HepG2 (cell line): ENCODE data around the gene ADM. TPM values are rescaled to one million over a fixed set of nuclear protein-coding genes. Genes with fewer than 3 reads are reported as not detected.

Experiments
- ERF ChIP-seq: IDR thresholded peaks from 2 replicates; pipeline ENCODE4 v1.6.1; 2018; ENCODE audit warnings: missing biosample characterization, missing genetic modification reagents
- NFYC ChIP-seq: IDR thresholded peaks from 2 replicates; pipeline ENCODE4 v1.6.1; 2016; ENCODE audit warnings: missing genetic modification reagents, missing compliant biosample characterization
- SALL2 ChIP-seq: sonication (generic); formaldehyde crosslinking; IDR thresholded peaks from 2 replicates; pipeline ENCODE4 v1.8.1; 2023; ENCODE audit warnings: mild to moderate bottlenecking, missing genetic modification reagents, inconsistent platforms
- SSRP1 ChIP-seq: IDR thresholded peaks from 2 replicates; pipeline ENCODE4 v1.6.1; 2016; ENCODE audit warnings: control low read depth
- ZNF34 ChIP-seq: sonication (generic); formaldehyde crosslinking; IDR thresholded peaks from 2 replicates; pipeline ENCODE4 v1.4.0; 2020; ENCODE audit warnings: mild to moderate bottlenecking, missing genetic modification reagents, borderline replicate concordance
- ZNF674 ChIP-seq: sonication (generic); formaldehyde crosslinking; IDR thresholded peaks from 2 replicates; pipeline ENCODE4 v1.5.0; 2020; ENCODE audit warnings: low read depth, mild to moderate bottlenecking, missing genetic modification reagents
- ZNF703 ChIP-seq: sonication (generic); formaldehyde crosslinking; IDR thresholded peaks from 2 replicates; pipeline ENCODE4 v1.5.1; 2020; ENCODE audit warnings: missing genetic modification reagents, mild to moderate bottlenecking, moderate library complexity, borderline replicate concordance
- ZNF777 ChIP-seq: sonication (generic); formaldehyde crosslinking; IDR thresholded peaks from 2 replicates; pipeline ENCODE4 v1.4.0; 2020; ENCODE audit warnings: missing genetic modification reagents
- ZSCAN29 ChIP-seq: sonication (generic); formaldehyde crosslinking; conservative IDR thresholded peaks from 2 replicates; pipeline ENCODE4 v1.4.0; 2020; ENCODE audit warnings: mild to moderate bottlenecking, missing genetic modification reagents
- polyA plus RNA-seq, 8 experiments: library from polyadenylated mRNA; depleted of rRNA in 3 of 8; stranded (reverse) in 7 of 8; unstranded in 1 of 8; fragments of >200 nt; fragmentation: Illumina TruSeq in 4 of 8; extraction: Trizol in 4 of 8; gene quantifications; 2 replicates each; pipeline versions ENCODE4 v1.2.1 to v1.2.3, GENCODE V29; 2011 to 2016; ENCODE audit warnings: low read depth in 4 of 8, missing spikeins in 1 of 8, mixed read lengths in 1 of 8; ENCODE audit not compliant: insufficient read depth in 1 of 8
- total RNA-seq, 5 experiments: library from RNA; depleted of rRNA; stranded (reverse); fragments of >200 nt; fragmentation: Illumina TruSeq; extraction: Trizol; gene quantifications; 2 replicates each; pipeline ENCODE4 v1.2.3, GENCODE V29; 2016; ENCODE audit warnings: low read depth in 1 of 5
- TF ChIP-seq, protein P1 (sequence below): sonication (generic); formaldehyde crosslinking; IDR thresholded peaks from 2 replicates; pipeline ENCODE4 v1.5.1; 2020; ENCODE audit warnings: missing genetic modification reagents, mild to moderate bottlenecking, borderline replicate concordance
- TF ChIP-seq, protein P2 (sequence below): sonication (generic); formaldehyde crosslinking; IDR thresholded peaks from 2 replicates; pipeline ENCODE4 v1.5.0; 2020; ENCODE audit warnings: missing genetic modification reagents
- TF ChIP-seq, protein P3 (sequence below): sonication (generic); formaldehyde crosslinking; IDR thresholded peaks from 2 replicates; pipeline ENCODE4 v1.8.1; 2023; ENCODE audit warnings: mild to moderate bottlenecking, moderate library complexity, missing genetic modification reagents
- TF ChIP-seq, protein P4 (sequence below), 2 experiments: IDR thresholded peaks; 2 replicates each; pipeline ENCODE4 v1.6.1; 2011 to 2012; ENCODE audit warnings: low read length in 2 of 2, borderline replicate concordance in 1 of 2, low read depth in 1 of 2, mild to moderate bottlenecking in 1 of 2, moderate library complexity in 1 of 2
- TF ChIP-seq, protein P5 (sequence below): sonication (generic); formaldehyde crosslinking; IDR thresholded peaks from 2 replicates; pipeline ENCODE4 v1.4.0; 2020; ENCODE audit warnings: missing genetic modification reagents
- TF ChIP-seq, protein P6 (sequence below): sonication (generic); formaldehyde crosslinking; IDR thresholded peaks from 2 replicates; pipeline ENCODE4 v1.4.0; 2020; ENCODE audit warnings: missing genetic modification reagents, borderline replicate concordance

The ADM gene
- total and polyA plus RNA-seq, 2 of the 13 experiments (the other 11 are each of a cell fraction or from before 2014, with no cell fraction given) = 10.7 to 26.1 TPM

DNA sequence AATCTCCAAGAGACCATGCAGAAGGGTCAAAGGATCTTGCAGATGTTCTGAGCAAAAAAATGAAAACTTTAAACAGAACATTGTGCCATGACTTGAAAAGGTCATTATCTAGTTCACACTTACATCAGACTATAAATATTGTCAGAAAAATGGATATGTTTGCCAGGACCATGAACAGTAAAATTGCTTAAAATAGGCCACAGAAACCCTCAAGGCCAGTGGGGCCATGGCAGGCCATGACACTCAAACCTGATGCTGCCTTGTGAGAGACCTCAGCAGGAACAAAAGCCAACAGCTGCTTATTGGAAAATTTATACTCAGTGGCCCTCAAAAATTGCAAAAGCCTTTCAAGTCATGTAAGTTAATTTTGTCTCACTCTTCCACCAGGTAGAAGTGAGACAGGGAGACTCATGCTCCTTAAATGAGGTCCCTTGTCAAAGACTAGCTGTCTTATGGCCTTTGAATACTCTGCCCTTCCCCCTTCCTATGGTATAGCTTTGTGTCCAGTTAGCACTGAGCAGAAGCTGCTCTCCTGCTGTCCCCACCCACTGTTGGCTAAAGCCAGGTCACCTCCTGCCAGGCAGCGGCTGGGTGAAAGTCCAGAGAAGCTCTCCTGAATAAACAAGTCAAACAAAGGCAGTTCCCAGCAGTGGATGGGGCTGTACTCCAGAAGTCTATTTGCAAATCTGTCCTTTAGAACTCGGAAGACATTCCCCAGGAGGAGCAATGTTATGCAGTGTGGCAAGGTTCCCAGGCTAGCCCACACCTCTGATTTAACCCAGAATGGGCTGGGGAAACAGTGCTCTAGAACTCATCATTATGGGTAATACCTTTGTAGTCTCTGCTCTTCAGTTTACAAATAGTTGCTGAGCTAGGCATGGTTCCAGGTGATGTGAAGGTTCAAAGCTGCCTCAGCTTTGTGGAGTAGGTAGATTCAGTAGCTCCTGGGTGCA is 21.4 kb downstream of the ADM start (continued):
- TF ChIP-seq, protein P1, sequence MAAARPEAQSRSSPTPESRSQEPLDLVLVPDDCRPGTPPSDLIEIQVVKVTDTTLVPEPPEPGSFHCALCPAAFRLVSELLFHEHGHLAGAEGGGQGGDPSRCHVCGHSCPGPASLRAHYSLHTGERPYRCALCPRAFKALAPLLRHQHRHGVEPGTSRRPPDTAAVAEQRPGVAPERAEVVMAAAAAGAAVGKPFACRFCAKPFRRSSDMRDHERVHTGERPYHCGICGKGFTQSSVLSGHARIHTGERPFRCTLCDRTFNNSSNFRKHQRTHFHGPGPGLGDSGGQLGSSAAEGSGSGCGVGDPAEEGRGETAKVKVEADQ (CRISPR knock-in tag) = no peak
- TF ChIP-seq ZSCAN29 (CRISPR knock-in tag) = no peak
- TF ChIP-seq ZNF674 (CRISPR knock-in tag) = no peak
- TF ChIP-seq, protein P2, sequence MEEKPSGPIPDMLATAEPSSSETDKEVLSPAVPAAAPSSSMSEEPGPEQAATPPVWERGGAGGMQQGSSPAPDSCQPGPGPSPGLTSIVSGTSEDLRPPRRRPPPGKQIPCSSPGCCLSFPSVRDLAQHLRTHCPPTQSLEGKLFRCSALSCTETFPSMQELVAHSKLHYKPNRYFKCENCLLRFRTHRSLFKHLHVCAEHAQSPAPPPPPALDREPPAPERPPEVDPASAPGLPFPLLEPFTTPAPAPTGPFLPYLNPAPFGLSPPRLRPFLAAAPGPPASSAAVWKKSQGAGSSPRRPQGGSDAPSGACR = 0 out of 2 replicates have a peak, but pooled peaks have one; percentile 66
- TF ChIP-seq ZNF777 = no peak
- 0 out of 2 replicates have a peak, but pooled peaks have one; percentile 51 for TF ChIP-seq SALL2 (CRISPR knock-in tag)
- TF ChIP-seq SSRP1 = peak; percentile 32; the same call in 1 of the 2 replicates
- TF ChIP-seq ZNF34 (CRISPR knock-in tag) = no peak
- TF ChIP-seq, protein P3, sequence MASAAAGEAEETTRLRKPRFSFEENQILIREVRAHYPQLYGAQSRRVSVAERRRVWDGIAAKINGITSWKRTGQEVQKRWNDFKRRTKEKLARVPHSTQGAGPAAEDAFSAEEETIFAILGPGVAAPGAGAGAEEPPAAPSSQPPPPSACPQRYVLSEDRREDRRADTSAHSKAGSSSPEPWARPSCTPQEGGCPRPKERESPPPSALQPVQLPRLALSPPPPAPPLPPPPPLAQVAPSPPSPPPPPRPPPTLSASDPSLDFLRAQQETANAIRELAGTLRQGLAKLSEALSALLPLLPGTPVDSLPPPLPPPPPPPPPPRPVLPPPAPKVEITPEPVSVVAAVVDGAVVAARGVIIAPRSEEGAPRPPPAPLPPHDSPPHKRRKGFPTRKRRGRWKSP (CRISPR knock-in tag) = peak; percentile 45; the same call in 1 of the 2 replicates
- TF ChIP-seq, protein P4, sequence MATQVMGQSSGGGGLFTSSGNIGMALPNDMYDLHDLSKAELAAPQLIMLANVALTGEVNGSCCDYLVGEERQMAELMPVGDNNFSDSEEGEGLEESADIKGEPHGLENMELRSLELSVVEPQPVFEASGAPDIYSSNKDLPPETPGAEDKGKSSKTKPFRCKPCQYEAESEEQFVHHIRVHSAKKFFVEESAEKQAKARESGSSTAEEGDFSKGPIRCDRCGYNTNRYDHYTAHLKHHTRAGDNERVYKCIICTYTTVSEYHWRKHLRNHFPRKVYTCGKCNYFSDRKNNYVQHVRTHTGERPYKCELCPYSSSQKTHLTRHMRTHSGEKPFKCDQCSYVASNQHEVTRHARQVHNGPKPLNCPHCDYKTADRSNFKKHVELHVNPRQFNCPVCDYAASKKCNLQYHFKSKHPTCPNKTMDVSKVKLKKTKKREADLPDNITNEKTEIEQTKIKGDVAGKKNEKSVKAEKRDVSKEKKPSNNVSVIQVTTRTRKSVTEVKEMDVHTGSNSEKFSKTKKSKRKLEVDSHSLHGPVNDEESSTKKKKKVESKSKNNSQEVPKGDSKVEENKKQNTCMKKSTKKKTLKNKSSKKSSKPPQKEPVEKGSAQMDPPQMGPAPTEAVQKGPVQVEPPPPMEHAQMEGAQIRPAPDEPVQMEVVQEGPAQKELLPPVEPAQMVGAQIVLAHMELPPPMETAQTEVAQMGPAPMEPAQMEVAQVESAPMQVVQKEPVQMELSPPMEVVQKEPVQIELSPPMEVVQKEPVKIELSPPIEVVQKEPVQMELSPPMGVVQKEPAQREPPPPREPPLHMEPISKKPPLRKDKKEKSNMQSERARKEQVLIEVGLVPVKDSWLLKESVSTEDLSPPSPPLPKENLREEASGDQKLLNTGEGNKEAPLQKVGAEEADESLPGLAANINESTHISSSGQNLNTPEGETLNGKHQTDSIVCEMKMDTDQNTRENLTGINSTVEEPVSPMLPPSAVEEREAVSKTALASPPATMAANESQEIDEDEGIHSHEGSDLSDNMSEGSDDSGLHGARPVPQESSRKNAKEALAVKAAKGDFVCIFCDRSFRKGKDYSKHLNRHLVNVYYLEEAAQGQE (IDR thresholded peaks at IDR 0.05; ENCODE audit: borderline replicate concordance in 1 of 2, low read depth in 1 of 2, low read length in 2 of 2) = peak in 1 of 2 experiments; percentile 65; a peak in 1 of 4 replicates
- TF ChIP-seq ZNF703 (CRISPR knock-in tag) = no peak
- TF ChIP-seq ERF (CRISPR knock-in tag) = peak; percentile 86
- TF ChIP-seq NFYC (CRISPR knock-in tag) = no peak
- TF ChIP-seq, protein P5, sequence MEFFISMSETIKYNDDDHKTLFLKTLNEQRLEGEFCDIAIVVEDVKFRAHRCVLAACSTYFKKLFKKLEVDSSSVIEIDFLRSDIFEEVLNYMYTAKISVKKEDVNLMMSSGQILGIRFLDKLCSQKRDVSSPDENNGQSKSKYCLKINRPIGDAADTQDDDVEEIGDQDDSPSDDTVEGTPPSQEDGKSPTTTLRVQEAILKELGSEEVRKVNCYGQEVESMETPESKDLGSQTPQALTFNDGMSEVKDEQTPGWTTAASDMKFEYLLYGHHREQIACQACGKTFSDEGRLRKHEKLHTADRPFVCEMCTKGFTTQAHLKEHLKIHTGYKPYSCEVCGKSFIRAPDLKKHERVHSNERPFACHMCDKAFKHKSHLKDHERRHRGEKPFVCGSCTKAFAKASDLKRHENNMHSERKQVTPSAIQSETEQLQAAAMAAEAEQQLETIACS (CRISPR knock-in tag) = no peak
- TF ChIP-seq, protein P6, sequence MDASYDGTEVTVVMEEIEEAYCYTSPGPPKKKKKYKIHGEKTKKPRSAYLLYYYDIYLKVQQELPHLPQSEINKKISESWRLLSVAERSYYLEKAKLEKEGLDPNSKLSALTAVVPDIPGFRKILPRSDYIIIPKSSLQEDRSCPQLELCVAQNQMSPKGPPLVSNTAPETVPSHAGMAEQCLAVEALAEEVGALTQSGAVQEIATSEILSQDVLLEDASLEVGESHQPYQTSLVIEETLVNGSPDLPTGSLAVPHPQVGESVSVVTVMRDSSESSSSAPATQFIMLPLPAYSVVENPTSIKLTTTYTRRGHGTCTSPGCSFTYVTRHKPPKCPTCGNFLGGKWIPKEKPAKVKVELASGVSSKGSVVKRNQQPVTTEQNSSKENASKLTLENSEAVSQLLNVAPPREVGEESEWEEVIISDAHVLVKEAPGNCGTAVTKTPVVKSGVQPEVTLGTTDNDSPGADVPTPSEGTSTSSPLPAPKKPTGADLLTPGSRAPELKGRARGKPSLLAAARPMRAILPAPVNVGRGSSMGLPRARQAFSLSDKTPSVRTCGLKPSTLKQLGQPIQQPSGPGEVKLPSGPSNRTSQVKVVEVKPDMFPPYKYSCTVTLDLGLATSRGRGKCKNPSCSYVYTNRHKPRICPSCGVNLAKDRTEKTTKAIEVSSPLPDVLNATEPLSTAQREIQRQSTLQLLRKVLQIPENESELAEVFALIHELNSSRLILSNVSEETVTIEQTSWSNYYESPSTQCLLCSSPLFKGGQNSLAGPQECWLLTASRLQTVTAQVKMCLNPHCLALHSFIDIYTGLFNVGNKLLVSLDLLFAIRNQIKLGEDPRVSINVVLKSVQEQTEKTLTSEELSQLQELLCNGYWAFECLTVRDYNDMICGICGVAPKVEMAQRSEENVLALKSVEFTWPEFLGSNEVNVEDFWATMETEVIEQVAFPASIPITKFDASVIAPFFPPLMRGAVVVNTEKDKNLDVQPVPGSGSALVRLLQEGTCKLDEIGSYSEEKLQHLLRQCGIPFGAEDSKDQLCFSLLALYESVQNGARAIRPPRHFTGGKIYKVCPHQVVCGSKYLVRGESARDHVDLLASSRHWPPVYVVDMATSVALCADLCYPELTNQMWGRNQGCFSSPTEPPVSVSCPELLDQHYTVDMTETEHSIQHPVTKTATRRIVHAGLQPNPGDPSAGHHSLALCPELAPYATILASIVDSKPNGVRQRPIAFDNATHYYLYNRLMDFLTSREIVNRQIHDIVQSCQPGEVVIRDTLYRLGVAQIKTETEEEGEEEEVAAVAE (CRISPR knock-in tag) = peak; percentile 71; the same call in 1 of the 2 replicates
